ENCODE data around the gene MPC2.
"Not testable (repeated sequence)": the region's sequence is repeated elsewhere in the genome, so short reads cannot be mapped to it uniquely, and the experiment has no call there.

The MPC2 gene

GRCh38 chr1:167904652-167905130 is 32.2 kb downstream of the MPC2 start:
- no peak for DNase-seq

GRCh38 chr1:167900907-167901306 is 36.0 kb downstream of the MPC2 start:
- no peak for DNase-seq

DNA sequence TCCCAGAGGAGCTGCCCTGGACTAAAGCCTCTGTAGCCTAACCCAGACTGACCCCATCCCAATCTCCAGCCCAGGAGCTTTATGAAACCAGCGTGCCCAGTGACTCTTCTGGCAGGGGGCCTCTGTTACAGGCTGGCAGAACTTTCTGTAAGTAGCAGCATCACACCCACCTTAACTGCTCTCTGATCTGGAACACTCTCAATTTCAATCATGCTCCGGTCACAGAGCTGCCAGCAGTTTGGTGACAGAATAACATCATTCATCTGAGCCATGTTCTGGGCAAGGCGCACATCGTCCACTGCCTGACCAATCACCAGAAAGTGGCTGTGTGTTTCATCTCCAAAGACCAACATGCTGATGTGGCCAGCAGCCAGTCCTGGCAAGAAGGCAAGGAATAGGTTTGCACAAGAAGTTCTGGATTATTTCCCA is 37.6 kb downstream of the MPC2 start:
- DNase-seq: no peak

GRCh38 chr1:167898578-167899222 is 38.2 kb downstream of the MPC2 start:
- no peak for DNase-seq

DNA sequence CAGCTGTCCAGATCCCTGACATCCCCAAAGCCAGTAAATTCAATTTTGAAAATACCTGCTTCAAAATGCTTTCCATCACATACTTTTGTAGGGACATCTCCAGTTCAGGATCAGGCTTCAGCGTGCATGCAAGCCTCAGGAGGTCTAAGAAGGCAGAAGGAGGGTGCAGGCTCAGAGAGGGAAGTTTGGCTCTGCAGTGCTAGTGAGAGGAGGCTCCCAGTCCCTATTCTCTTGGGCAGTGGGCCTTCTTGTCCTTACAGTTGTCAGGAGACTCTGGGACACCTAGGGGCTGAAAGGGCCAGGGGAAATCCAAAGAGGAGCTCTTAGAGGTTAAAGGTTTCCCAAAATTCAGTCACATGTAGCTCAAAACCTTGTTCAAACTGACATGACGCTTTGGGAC is 43.1 kb downstream of the MPC2 start:
- DNase-seq: no peak

- DNase-seq: no peak
Measured at GRCh38 chr1:167890400-167890799, 46.5 kb downstream of the MPC2 start.

DNA sequence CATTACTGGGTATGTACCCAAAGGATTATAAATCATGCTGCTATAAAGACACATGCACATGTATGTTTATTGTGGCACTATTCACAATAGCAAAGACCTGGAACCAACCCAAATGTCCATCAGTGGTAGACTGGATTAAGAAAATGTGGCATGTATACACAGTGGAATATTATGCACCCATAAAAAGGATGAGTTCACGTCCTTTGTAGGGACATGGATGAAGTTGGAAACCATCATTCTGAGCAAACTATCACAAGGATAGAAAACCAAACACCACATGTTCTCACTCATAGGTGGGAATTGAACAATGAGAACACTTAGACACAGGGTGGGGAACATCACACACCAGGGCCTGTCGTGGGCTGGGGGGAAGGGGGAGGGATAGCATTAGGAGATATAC is 49.7 kb downstream of the MPC2 start:
- not testable (repeated sequence) for DNase-seq

DNA sequence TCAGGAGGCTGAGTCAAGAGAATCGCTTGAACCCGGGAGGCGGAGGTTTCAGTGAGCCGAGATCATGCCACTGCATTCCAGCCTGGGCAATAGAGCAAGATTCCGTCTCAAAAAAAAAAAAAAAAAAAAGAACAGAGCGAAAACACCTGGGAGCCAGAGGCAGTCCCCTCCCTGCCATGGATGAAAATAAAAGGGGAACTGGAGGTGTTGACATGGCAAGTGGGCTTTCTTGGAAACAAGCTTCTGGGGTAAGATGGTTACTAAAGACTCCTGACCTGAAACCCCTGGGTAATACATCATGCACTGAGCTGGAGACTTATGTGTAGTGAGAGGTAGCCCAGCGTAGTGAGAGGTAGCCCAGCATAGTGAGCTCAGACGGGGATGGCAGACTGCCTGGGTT is 54.5 kb downstream of the MPC2 start:
- DNase-seq: no peak

DNA sequence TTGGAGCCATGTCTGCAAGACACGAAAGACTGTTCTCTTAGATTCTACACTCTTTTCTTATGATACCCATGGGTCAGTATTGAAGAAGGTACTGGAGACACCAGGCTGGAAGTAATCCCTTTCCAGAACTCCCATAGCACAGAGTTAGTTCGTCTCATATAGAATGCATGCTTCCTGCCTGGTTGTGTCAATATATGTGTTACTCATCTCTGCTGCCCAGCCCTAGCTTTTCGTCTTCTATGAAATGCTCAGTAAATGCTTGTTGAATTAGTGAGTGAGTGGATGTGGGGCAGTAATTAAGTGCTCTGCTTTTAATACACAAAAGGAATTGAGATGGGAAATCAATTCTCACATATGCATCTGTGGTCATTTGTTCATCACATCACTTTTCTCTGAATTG is 55.1 kb downstream of the MPC2 start:
- DNase-seq: no peak

GRCh38 chr1:167881069-167881468 is 55.8 kb downstream of the MPC2 start:
- DNase-seq: no peak

DNA sequence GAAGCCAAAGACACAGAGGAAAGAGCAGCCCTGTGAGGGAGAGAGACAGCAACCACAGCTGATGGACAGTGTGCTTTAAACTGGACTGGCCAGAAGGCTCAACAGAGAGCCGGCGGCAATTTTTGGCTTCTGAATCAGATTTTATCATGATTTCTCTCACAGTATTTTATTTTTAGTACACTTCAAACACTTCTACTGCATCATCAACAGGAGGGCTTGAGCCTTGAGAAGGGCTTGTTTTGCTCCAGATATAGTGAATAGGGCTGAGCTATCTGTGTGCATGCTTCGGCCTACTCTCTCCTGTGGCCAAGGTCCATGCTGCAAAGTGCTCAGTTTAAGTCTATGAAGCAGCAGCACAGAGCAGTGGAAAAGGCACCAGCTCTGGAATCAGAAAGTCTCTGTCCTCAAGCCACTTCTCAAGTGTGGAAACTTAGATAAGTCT is 56.3 kb downstream of the MPC2 start:
- no peak for DNase-seq

- no peak for DNase-seq
Measured at GRCh38 chr1:167879508-167879907, 57.4 kb downstream of the MPC2 start.

- no peak for DNase-seq
Measured at GRCh38 chr1:167878372-167879160, 58.3 kb downstream of the MPC2 start.

DNA sequence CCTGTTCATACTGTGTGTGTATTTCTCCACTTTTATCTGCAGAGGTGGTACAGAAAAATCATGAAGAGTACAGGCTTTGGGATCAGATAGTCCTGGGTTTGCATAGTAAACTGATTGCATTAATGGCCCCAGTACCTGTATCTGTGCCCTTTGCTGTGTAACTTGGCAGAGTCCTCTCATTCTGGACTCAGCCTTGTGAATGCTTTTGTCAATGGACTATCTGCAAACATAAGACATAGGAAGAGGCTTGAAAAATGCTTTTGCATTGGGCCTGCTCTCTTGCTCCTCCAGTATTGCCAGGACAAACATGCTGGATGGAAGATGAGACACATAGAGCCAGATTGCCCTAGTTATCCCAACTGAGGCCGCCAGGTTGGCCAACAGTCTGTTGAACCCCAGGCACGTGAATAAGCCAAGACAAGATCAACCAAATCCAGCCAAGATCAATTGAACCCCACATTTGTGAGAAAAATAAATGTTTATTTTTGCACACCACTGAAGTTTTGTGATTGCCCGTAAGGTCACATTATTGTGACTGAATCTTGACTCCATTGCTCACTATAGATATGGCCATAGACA is 60.2 kb downstream of the MPC2 start:
- DNase-seq: no peak

GRCh38 chr1:167871331-167871730 is 65.5 kb downstream of the MPC2 start:
- DNase-seq: no peak

DNA sequence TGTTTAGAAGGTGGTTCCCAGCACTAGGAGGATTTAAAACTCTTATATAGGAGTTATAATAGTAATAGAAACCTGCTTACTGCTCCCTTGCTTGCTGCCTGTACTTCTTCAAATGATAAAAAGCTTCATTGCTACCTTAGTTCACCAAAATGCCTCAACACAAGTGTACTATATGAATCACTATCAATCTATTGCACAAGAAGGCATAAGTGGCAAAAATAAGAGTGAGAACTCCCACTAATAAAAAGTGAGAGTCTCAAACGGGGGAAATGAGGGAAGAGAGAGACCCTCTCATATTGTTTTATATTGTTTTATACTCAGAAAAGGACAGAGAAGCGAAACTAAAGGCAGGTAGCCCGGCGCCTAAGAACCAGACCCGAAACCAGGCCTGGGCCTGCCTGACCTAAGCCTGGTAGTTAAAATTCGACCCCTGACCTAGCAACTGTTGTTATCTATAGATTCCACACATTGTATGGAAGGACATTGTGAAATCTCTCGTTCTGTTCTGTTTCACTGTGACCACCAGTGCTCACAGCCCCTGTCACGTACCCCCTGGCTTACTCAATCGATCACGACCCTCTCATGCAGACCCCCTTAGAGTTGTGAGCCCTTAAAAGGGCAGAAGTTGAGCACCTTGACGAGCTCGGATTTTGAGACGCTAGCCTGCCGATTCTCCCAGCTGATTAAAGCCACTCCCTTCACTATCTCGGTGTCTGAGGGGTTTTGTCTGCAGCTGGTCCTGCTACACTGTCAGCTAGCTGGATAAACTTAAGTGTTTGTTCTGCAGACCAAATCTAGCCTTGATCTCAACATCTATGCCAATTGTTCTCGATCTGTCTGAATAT is 67.5 kb downstream of the MPC2 start:
- not testable (repeated sequence) for DNase-seq

DNA sequence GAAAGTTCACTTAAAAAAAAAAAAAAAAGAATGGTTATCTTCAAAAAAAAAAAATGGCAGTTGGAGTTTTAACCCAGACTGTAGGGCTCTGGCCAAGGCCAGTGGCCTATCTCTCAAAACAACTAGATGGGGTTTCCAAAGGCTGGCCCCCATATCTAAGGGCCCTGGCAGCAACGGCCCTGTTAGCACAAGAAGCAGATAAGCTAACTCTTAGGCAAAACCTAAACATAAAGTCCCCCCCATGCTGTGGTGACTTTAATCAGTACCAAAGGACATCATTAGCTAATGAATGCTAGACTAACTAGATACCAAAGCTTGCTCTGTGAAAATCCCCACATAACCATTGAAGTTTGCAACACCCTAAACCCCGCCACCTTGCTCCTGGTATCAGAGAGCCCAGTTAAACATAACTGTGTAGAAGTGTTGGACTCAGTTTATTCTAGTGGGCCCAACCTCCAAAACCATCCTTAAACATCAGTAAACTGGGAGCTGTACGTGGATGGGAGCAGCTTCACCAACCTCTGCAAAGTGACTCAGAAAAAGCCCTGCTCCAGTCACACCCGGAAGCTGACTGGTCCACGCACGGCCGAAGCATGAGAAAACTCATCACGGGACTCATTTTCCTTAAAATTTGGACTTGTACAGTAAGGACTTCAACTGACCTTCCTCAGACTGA is 70.0 kb downstream of the MPC2 start:
- DNase-seq: not testable (repeated sequence)
